Nucleus accumbens (tissue), 56 donors: ENCODE measurements around the gene FXYD7.
A peak's percentile ranks its signal among the peaks of the same experiment; 100 is the strongest.

Source experiments
- DNase-seq, 56 donors: peaks; one replicate each; lab custom pipeline; 2025; lab: John Stamatoyannopoulos, UW

The FXYD7 gene

GRCh38 chr19:35109395-35110112 lies 33.5 kb upstream of the FXYD7 start:
- DNase-seq = peak in 47 of 56 donors; percentile 16 to 76 (median 48)

- no peak for DNase-seq
Measured at GRCh38 chr19:35110974-35111373, 32.1 kb upstream of the FXYD7 start.

- no peak for DNase-seq
Measured at GRCh38 chr19:35112995-35113688, 29.9 kb upstream of the FXYD7 start.

- DNase-seq = peak in 54 of 56 donors; percentile 34 to 94 (median 81)
Measured at GRCh38 chr19:35114353-35115176, 28.5 kb upstream of the FXYD7 start.

GRCh38 chr19:35115177-35115951 lies 27.7 kb upstream of the FXYD7 start, which contains the start of gene FXYD3:
Gene FXYD3 (plus strand): TSS chr19:35115823. CDS start chr19:35119377, 3,554 bp downstream.
- peak; percentile 63 to 95 (median 86) for DNase-seq

GRCh38 chr19:35116072-35116801 lies 26.8 kb upstream of the FXYD7 start:
- DNase-seq = no peak

GRCh38 chr19:35117116-35117515 lies 25.9 kb upstream of the FXYD7 start:
- peak in 3 of 56 donors; percentile 22 to 27 (median 23) for DNase-seq

GRCh38 chr19:35117799-35118198 lies 25.3 kb upstream of the FXYD7 start:
- no peak for DNase-seq

- DNase-seq = no peak
Measured at GRCh38 chr19:35118268-35119020, 24.6 kb upstream of the FXYD7 start.

- no peak for DNase-seq
Measured at GRCh38 chr19:35119091-35119490, 24.0 kb upstream of the FXYD7 start.

- DNase-seq = no peak
Measured at GRCh38 chr19:35119578-35120155, 23.4 kb upstream of the FXYD7 start.

GRCh38 chr19:35120492-35120891 lies 22.6 kb upstream of the FXYD7 start:
- DNase-seq = peak in 1 of 56 donors; percentile 18

GRCh38 chr19:35120898-35121297 lies 22.2 kb upstream of the FXYD7 start:
- no peak for DNase-seq

- no peak for DNase-seq
Measured at GRCh38 chr19:35122687-35123551, 20.1 kb upstream of the FXYD7 start.

GRCh38 chr19:35123573-35123972 lies 19.5 kb upstream of the FXYD7 start:
- peak in 21 of 56 donors; percentile 12 to 77 (median 30) for DNase-seq

- DNase-seq = peak; percentile 56 to 99 (median 93)
Measured at GRCh38 chr19:35124098-35125060, 18.7 kb upstream of the FXYD7 start.
